NCI-H1930 (cell line): Measurements from ENCODE around the gene RALB.
A peak's percentile ranks its signal among the peaks of the same experiment; 100 is the strongest.

ENCODE experiments used
- DNase-seq, 2 experiments: peaks; one replicate each; lab custom pipeline; 2025; lab: John Stamatoyannopoulos, UW

The RALB gene

DNA sequence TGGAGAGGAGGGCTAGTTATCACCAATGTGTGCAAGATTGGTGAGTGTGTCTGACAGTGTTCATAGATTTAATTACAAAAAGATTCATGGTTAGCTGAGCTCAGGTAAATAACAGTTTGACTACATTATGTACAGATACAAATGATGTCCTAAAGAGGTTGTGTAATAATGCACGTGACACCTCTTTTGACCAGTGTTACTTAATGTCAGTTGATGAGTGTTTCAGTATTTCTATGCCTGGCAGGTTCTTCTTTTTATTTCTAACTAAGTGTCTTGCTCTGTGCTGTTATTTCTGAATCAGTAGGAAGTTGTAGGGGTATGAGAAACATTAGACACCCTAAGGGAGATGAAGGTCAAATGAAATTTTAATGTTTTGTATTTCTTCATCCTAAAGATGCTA, 85.4 kb downstream of the RALB start:
- no peak for DNase-seq

DNA sequence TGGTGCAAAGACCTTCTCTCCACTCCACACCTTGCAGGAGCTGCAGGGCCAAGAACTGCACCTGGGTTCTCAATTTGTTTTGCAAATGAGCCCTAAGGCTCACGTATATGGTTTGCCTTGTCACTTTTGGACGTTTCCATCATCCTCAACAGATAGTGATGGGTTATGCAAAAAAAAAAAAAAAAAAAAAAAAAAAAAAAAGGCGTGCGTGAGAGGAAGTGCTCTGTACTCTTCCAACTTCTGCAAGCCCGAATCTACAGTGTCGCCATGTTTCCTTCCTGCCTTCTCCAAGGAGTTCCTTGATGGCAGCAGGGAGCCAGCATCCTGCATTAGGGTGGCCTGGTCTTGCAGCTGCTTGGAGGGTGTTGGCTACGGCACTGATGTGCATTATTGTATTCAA, 89.3 kb downstream of the RALB start:
- DNase-seq: no peak

DNA sequence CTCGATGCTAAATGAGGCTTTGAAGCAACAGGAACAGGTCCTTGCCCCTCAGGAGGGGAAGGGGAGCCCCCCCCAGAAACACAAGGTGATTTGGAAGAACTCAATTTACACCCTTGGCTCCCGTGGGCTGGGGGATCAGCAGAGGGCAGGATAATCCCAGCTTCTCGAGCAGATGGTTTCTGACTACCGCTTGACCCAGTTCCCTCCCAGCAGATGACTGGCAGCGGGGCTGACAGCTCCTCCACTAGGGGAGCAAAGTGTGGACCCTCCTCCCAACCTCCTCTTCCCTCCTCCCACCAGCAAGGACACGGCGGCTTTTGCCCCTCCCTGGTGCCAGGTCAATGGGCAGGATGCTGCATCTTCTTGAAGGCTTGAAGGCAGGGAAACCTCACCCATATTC, 89.8 kb downstream of the RALB start:
- DNase-seq: no peak

GRCh38 chr2:120343100-120343432, 90.4 kb downstream of the RALB start:
- no peak for DNase-seq

- peak in 1 of 2 experiments; percentile 52 for DNase-seq
Measured at GRCh38 chr2:120343433-120344105, 90.9 kb downstream of the RALB start.
